Activated T-helper 2 cell treated with anti-CD3 and anti-CD28 coated beads, Interferon-gamma antibody, Interleukin-2, Interleukin-4, amounts not matched to agents 10 μg/mL and 5 μg/mL and 100 μg/mL, durations not matched to agents 14 hours and 24 hours and 36 hours (primary cell): ENCODE data around the gene NEDD9. TPM values are rescaled to one million over a fixed set of nuclear protein-coding genes. Genes with fewer than 3 reads are reported as not detected.

ENCODE experiments used
- DNase-seq: peaks from one replicate; pipeline ENCODE4 v3.0.0; 2021; ENCODE audit warnings: low spot score
- H3K27ac Mint-ChIP-seq: one replicate; pipeline ENCODE4 v1.8.0; 2021; ENCODE audit warnings: mixed read lengths
- H3K27me3 Mint-ChIP-seq: one replicate; pipeline ENCODE4 v1.8.0; 2021; ENCODE audit warnings: low read depth, mixed read lengths
- H3K36me3 Mint-ChIP-seq: one replicate; pipeline ENCODE4 v1.8.0; 2021; ENCODE audit warnings: low read depth, mixed read lengths
- H3K4me1 Mint-ChIP-seq: one replicate; pipeline ENCODE4 v1.8.0; 2021; ENCODE audit warnings: low read depth, mixed read lengths
- H3K4me3 Mint-ChIP-seq: one replicate; pipeline ENCODE4 v1.8.0; 2021; ENCODE audit warnings: low read depth, mild to moderate bottlenecking, moderate library complexity, mixed read lengths
- H3K9me3 Mint-ChIP-seq: one replicate; pipeline ENCODE4 v1.8.0; 2021; ENCODE audit warnings: mixed read lengths
- intact Hi-C: fragments of 100-400 bp; cut with micrococcal nuclease; formaldehyde crosslinking; loops from one replicate; pipeline ENCODE4 v1.15.1; 2023
- total RNA-seq: library from RNA; stranded (reverse); gene quantifications from 2 replicates; pipeline ENCODE4 v1.2.3, GENCODE V29; 2022

Gene NEDD9
- total RNA-seq, 1 donor from 2014 or later, result 35.0 TPM

DNA sequence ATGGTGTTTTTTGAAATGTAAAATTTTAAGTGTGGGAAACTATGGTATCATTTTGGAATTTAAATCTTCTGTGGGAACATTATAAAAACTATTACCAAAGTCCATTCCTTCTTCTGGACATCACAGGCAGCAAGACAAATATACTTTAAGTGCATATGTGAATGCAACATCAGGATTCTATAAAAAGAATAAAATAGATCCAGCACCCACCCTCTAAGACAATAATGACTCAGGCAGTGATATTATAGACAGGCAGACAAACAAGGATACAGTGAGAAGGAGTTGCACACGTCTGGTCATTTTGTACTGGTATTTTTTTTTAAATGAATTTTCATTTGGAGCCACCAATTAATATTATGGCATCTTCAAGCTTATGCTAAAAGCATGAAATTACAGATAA lies 21.1 kb upstream of the NEDD9 start:
- DNase-seq, result no peak
- no peaks in the 10 kb centered on the region for H3K27me3 Mint-ChIP-seq
- no peak overlapping the region for H3K4me3 Mint-ChIP-seq
- H3K4me1 Mint-ChIP-seq, result peaks cover 23% of the 10 kb centered on the region
- peaks cover 55% of the 10 kb centered on the region for H3K36me3 Mint-ChIP-seq
- intact Hi-C loops, result no loop called here
- no peak overlapping the region for H3K27ac Mint-ChIP-seq
- peaks cover 12% of the 10 kb centered on the region for H3K9me3 Mint-ChIP-seq

DNA sequence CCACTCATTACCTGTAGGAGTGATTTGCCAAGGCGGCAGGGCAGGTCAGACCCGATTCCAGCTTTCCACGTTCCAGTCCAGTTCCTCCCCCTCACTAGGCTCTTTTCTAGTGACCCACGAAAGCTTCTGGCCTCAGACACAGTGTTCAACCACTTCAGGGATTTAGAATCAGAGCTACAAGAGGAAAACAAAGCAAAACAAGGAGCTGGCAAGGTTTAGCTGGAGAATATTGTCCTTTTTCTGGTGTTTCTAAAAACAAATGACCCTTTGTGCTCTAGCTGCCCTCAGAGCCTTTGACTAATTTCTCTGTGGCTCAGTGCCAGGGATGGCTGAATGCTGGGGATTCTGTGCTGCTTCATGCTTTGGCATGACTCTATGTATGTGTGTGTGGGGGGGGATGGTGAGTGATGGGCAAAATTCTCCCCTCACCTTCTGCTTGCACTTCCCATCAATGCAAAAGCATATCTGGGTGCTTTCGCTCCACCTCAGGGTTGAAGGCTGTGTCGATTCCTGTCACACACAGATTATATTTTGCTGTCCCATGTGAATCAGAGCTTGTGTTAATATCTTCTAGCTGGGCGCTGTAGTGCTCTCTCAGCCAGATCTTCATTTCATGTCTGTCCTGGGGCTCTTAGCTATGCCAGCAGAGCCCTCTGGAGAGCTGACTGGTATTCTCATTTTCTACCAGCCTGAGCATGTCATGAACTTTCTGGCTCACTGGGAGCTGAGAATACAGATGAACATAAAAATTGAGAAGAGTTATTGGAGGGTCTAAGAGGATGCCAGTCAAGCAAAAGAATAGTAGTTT lies 19.3 kb upstream of the NEDD9 start:
- Mint-ChIP-seq H3K9me3 (peaks cover 13% of the 10 kb centered on the region), H3K27ac (no peak overlapping the region), H3K4me1 (peaks cover 7% of the 10 kb centered on the region), H3K27me3 (no peaks in the 10 kb centered on the region), H3K36me3 (peaks cover 59% of the 10 kb centered on the region), H3K4me3 (no peak overlapping the region)
- intact Hi-C loops, result no loop called here
- DNase-seq, result no peak

DNA sequence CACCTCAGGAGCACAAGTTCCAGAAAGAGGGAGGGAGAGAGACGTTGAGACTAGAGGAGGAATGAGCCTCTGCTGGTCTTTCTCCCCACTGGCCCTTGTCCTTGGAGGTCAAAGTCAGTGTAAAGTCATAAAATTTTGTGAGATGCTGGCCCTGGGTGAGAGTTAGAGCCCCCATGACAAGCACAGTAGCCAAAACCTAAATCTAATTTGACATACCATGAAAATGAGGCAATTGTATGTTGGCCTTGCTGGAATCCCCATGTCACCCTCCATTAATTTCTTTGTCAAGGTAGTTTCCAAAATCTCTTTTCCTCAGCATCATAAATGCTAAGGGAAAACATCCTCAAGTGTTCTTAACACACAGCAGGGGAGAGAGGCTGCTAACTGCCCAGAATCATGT lies 17.6 kb upstream of the NEDD9 start:
- peaks cover 8% of the 10 kb centered on the region for H3K4me1 Mint-ChIP-seq
- H3K4me3 Mint-ChIP-seq, result no peak overlapping the region
- intact Hi-C loops, result no loop called here
- H3K27ac Mint-ChIP-seq, result no peak overlapping the region
- no peaks in the 10 kb centered on the region for H3K27me3 Mint-ChIP-seq
- DNase-seq, result no peak
- peaks cover 56% of the 10 kb centered on the region for H3K36me3 Mint-ChIP-seq
- H3K9me3 Mint-ChIP-seq, result peaks cover 13% of the 10 kb centered on the region

DNA sequence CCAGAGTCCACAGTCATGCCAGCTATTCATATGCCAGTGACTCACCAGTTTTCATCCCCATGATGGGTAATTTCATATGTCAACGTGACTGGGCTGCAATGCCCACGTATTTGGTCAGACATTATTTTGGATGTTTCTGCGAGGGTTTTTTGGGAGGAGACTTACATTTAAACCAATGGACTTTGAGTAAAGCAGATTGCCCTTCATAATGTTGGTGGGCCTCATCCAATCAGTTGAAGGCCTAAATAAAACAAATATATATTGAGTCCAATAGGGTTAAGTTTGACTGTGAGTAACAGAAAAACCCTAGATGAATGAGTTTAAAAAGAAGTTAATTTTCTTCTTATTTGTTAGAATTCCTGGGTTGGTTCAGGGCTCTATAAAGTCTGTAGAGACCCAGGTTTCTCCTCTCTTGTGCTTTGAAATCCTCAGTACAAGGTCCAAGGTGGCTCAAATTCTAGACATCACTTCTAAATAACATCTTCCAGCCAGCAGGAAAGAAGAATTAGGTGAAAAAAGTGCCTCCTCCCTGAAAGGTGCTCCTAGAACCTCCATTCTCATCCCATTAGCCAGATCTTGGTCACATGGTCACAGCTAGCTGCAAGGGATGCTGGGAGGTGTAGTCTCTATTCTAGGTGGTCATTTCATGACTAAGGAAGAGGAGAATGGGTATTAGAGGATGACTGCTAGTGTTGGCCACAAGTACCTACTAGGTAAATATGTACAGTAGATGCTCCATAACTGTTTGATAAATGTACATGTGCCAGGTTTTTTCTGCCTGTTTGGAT lies 16.7 kb upstream of the NEDD9 start:
- H3K27me3 Mint-ChIP-seq, result no peaks in the 10 kb centered on the region
- peaks cover 65% of the 10 kb centered on the region for H3K36me3 Mint-ChIP-seq
- no peak overlapping the region for H3K4me3 Mint-ChIP-seq
- H3K9me3 Mint-ChIP-seq, result peaks cover 13% of the 10 kb centered on the region
- H3K27ac Mint-ChIP-seq, result no peak overlapping the region
- DNase-seq, result no peak
- peaks cover 14% of the 10 kb centered on the region for H3K4me1 Mint-ChIP-seq
- intact Hi-C loops, result no loop called here

DNA sequence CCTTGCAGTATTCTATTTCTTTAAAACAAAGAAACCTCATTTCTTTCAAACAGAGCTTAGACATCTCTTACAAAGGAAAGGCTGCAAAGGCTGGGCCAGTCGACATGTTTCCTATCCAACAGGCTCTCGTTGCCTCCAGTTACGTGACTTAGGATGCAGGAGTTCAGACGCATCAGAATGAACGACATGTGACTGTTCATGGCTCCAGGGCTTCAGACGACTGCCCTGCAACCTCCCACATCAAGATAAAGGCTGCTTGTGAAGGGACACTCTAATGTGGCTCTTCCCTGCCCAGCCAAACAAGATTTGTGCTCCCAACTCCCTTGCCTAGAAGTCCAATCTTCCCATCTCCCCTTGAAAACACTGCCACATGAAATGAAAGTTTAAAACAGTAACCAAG lies 14.3 kb upstream of the NEDD9 start:
- no peak overlapping the region for H3K27ac Mint-ChIP-seq
- H3K36me3 Mint-ChIP-seq, result peaks cover 75% of the 10 kb centered on the region
- no peak overlapping the region for H3K4me3 Mint-ChIP-seq

DNA sequence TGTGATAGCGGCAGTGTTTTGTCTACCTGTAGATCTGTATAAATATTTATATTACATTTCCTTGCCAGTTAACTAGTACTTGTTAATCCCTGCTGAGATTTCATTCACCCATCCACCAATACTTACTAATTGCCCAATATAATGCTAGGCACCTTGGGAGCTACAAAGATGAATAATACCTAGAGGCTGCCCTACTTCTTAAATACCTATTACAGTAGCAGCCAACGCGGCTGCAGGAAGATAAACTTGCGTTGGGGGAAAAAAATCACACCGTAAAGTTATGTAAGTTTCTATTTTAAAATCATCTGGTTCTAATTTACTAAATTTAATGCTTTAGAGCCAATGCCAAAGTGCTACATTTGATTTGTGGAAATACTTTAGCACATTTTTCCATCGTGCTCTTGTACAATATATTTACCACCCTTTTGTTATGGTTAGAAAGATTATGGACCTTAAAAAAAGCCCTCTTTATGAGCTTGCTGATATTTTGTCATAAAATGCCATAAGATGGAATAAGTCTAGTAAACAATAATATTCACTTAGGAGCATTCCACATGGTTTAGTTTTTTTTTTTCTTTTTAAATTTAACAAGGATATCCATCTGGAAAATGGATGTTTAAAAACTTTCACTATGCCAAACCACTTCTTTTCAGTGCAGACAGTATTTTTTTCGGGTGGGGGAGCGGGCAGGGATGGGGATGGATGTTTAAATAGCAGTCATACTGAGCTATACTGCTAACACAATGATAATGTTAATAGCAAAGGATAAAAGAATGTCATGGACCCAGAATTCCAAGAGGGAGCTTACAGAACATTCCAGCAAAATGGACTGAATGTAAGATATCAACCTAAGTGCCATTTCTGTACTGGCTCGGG lies 13.2 kb upstream of the NEDD9 start:
- Mint-ChIP-seq H3K36me3 (peaks cover 72% of the 10 kb centered on the region), H3K9me3 (peaks cover 13% of the 10 kb centered on the region), H3K4me3 (no peak overlapping the region), H3K27me3 (no peaks in the 10 kb centered on the region), H3K4me1 (peaks cover 15% of the 10 kb centered on the region), H3K27ac (no peak overlapping the region)
- no peak for DNase-seq
- intact Hi-C loops, result no loop called here

More for the DNA sequence above, 14.3 kb upstream of the NEDD9 start:
- intact Hi-C loops, result no loop called here
- peaks cover 15% of the 10 kb centered on the region for H3K4me1 Mint-ChIP-seq
- H3K9me3 Mint-ChIP-seq, result peaks cover 13% of the 10 kb centered on the region
- DNase-seq, result no peak
- no peaks in the 10 kb centered on the region for H3K27me3 Mint-ChIP-seq

DNA sequence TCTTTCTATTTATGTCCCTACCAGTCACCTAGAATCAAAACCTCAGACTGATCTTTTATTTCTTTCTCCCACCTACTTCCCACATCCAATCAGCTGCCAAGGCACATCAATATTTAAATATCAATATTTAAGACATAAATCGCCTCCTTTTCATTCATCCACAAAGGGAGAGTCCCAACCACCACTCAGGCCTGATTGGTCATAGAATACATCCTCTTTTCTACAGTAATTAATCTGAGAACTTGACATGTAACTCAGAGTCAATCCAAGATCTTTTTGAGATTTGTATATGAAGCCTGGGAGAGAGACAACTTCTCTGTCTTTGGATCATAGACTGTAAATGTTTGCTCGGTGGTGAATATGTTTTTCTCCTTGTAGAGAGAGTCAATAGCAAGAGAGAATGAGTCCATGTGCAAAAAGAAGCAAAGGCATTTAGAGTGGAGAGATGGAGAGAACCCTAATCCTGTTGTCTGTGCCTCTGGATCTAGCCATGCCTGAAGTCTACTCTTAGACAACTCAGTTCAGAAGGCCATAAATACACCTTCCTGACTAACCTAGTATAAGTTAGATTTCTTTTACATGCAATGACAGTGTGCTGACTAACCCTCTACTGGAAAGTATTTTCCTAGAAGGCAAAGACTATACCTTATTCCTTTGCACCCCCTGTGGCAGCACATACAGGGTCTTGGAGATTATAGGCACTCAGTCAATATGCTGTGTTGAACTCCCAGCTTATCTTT lies 12.1 kb upstream of the NEDD9 start:
- peaks cover 9% of the 10 kb centered on the region for H3K9me3 Mint-ChIP-seq
- H3K4me3 Mint-ChIP-seq, result no peak overlapping the region
- intact Hi-C loops, result no loop called here
- peaks cover 65% of the 10 kb centered on the region for H3K36me3 Mint-ChIP-seq
- no peaks in the 10 kb centered on the region for H3K27me3 Mint-ChIP-seq
- H3K4me1 Mint-ChIP-seq, result peaks cover 15% of the 10 kb centered on the region
- H3K27ac Mint-ChIP-seq, result no peak overlapping the region
- DNase-seq, result no peak

DNA sequence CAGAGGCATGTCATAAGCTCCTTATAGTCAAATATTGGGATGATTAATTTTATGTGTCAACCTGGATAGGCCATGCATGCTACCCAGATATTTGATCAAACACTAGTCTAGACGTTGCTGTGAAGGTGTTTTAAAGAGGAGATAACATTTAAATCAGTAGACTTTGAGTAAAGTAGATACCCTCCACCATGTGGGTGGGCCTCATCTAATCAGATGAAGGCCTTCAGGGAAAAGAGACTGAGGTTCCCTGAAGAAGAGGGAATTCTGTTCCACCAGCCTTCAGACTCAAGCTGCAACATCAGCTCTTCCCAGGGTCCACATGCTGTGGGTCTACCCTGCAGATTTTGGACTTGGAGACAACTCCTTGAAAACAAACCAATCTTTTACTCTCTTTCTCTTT lies 11.4 kb upstream of the NEDD9 start:
- DNase-seq, result no peak
- Mint-ChIP-seq H3K27me3 (no peaks in the 10 kb centered on the region), H3K27ac (no peak overlapping the region), H3K36me3 (peaks cover 58% of the 10 kb centered on the region), H3K4me3 (no peak overlapping the region), H3K4me1 (peaks cover 14% of the 10 kb centered on the region), H3K9me3 (peaks cover 3% of the 10 kb centered on the region)
- intact Hi-C loops, result no loop called here

DNA sequence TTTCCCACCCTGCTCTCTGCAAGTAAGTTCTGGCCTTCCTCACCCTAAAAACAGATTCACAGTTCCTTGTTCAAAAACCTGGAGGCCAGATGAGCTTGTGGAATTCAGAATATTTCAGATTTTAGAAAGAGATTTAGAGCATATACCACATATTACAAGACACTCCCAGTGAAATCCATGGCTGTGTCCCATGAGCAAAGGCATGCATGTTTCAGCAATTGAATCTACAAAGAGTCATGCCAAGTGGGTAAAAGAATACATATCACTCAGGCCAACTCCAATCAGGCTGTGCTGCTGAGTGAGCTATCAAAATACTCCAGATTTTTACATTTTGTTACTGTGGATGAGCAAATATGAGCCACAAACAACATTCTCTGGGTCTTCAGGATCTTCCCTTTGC lies 10.2 kb upstream of the NEDD9 start:
- H3K36me3 Mint-ChIP-seq, result peaks cover 54% of the 10 kb centered on the region
- H3K9me3 Mint-ChIP-seq, result no peaks in the 10 kb centered on the region
- intact Hi-C loops, result no loop called here
- H3K27me3 Mint-ChIP-seq, result no peaks in the 10 kb centered on the region
- no peak overlapping the region for H3K27ac Mint-ChIP-seq
- H3K4me3 Mint-ChIP-seq, result no peak overlapping the region
- no peak for DNase-seq
- H3K4me1 Mint-ChIP-seq, result peaks cover 14% of the 10 kb centered on the region

DNA sequence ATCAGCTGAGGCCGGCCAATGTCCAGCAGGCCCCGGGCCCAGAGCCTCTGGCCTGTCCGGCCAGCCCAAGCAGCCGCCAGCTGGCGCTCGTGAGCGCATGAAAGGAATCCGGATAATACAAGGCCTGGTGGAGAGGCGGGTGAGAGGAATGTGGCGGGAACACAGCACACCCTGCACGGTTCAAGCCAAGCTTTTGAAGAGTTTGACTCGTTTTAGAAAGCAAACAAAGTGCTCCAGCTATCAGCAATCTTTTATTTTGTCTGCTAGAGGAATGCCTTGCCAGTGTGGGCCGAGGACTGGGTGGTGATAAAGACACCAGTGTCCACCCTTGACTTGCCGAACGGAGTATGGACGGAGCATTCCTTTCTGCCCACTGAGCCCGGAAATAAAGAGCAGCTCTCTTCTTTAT lies 9.3 kb upstream of the NEDD9 start:
- H3K27ac Mint-ChIP-seq, result no peak overlapping the region
- no peaks in the 10 kb centered on the region for H3K27me3 Mint-ChIP-seq
- H3K4me3 Mint-ChIP-seq, result no peak overlapping the region
- H3K36me3 Mint-ChIP-seq, result peaks cover 46% of the 10 kb centered on the region
- H3K9me3 Mint-ChIP-seq, result no peaks in the 10 kb centered on the region
- H3K4me1 Mint-ChIP-seq, result peaks cover 18% of the 10 kb centered on the region
- intact Hi-C loops, result no loop called here
- no peak for DNase-seq

DNA sequence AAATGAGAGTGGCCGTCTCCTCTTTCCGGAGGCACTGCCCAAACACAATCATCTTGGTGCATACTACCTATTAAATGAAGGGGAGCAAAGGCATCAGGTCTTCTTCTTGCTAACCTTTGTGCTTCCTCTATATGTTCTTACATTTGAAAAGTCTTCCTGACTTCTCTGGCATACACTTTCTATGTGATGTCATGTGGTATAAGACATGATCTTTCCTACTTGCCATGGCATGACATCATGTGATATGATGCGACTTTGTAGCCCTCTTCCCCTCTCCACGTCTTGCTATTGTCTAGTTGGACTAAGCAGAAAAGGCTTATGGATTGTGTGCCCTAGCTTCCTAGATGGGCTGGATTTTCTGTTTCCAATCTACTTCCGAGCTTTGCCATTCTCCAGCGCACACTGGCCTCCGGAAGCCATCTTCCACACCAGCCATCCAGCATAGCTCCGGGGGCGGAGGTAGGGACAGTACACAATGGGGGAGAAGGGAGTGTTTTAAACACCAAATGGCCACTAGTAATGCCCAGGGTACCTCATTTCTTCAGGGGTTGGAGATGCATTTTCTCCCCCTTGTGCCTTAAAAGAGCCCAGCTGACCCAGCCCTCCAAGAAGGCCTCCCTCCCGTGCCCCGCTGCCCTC lies 8.8 kb upstream of the NEDD9 start:
- H3K4me3 Mint-ChIP-seq, result no peak overlapping the region
- intact Hi-C loops, result no loop called here
- peaks cover 24% of the 10 kb centered on the region for H3K4me1 Mint-ChIP-seq
- H3K36me3 Mint-ChIP-seq, result peaks cover 46% of the 10 kb centered on the region
- H3K27me3 Mint-ChIP-seq, result no peaks in the 10 kb centered on the region
- DNase-seq, result no peak
- H3K9me3 Mint-ChIP-seq, result no peaks in the 10 kb centered on the region
- no peak overlapping the region for H3K27ac Mint-ChIP-seq

DNA sequence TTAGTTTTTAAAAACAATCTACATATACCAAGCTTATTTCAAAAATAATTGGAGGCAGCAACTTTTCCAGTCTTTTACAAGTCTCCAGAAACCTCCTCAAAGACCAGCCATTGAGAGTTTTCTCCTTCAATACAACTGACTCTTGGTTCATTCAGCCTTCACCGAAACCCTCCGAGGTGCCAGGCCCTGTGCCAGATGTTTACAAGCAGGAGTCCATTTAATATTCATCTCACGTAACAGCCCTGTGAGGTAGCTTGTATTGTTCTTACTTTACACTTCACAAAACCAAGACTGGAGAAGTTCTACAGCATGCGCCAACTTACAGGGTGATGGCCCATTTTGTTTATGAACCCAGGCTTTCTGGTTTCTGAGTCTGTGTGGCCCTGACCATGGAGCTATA lies 5.5 kb upstream of the NEDD9 start:
- H3K9me3 Mint-ChIP-seq, result no peaks in the 10 kb centered on the region
- no peaks in the 10 kb centered on the region for H3K27me3 Mint-ChIP-seq
- intact Hi-C loops, result loop anchor here (10.0 kb wide), 1 partner anchor 63 kb away; no protein-coding TSS in a partner anchor
- peaks cover 25% of the 10 kb centered on the region for H3K36me3 Mint-ChIP-seq
- H3K4me1 Mint-ChIP-seq, result peaks cover 32% of the 10 kb centered on the region
- no peak overlapping the region for H3K27ac Mint-ChIP-seq
- no peak for DNase-seq
- no peak overlapping the region for H3K4me3 Mint-ChIP-seq
